H9 (cell line): Measurements from ENCODE around the gene AMACR. TPM values are rescaled to one million over a fixed set of nuclear protein-coding genes. Genes with fewer than 3 reads are reported as not detected.

Experiments
- DNase-seq: peaks from one replicate; pipeline ENCODE4 v3.0.0-alpha.2; 2017
- H2AFZ ChIP-seq: one replicate; pipeline ENCODE4 v1.6.1; 2013; ENCODE audit warnings: mild to moderate bottlenecking, low read length, control low read depth, moderate library complexity
- H2AK5ac ChIP-seq: 2 replicates; pipeline ENCODE4 v1.6.1; 2013; ENCODE audit warnings: low read length, control low read depth, mixed read lengths; ENCODE audit not compliant: insufficient read length
- H2BK120ac ChIP-seq: one replicate; pipeline ENCODE4 v1.6.1; 2013; ENCODE audit warnings: low read depth, mild to moderate bottlenecking, low read length, control low read depth, inconsistent platforms; ENCODE audit not compliant: poor library complexity, severe bottlenecking
- H2BK12ac ChIP-seq: 2 replicates; pipeline ENCODE4 v1.6.1; 2013; ENCODE audit warnings: low read length, control low read depth, mixed read lengths, low read depth; ENCODE audit not compliant: insufficient read length
- H2BK15ac ChIP-seq: 2 replicates; pipeline ENCODE4 v1.6.1; 2013; ENCODE audit warnings: low read depth, low read length, control low read depth
- H2BK20ac ChIP-seq: one replicate; pipeline ENCODE4 v1.6.1; 2013; ENCODE audit warnings: low read depth, mild to moderate bottlenecking, low read length, control low read depth, inconsistent platforms; ENCODE audit not compliant: poor library complexity, severe bottlenecking
- H2BK5ac ChIP-seq: 2 replicates; pipeline ENCODE4 v1.6.1; 2013; ENCODE audit warnings: low read length, control low read depth, mixed read lengths; ENCODE audit not compliant: insufficient read length
- H3K14ac ChIP-seq: 2 replicates; pipeline ENCODE4 v1.6.1; 2013; ENCODE audit warnings: low read length, control low read depth; ENCODE audit not compliant: insufficient read depth
- H3K18ac ChIP-seq: 2 replicates; pipeline ENCODE4 v1.6.1; 2013; ENCODE audit warnings: low read depth, mild to moderate bottlenecking, mixed read lengths, low read length, control low read depth; ENCODE audit not compliant: insufficient read length
- H3K23ac ChIP-seq: 2 replicates; pipeline ENCODE4 v1.6.1; 2013; ENCODE audit warnings: low read length, control low read depth, mixed read lengths, low read depth; ENCODE audit not compliant: insufficient read length
- H3K23me2 ChIP-seq: 2 replicates; pipeline ENCODE4 v1.6.1; 2013; ENCODE audit warnings: low read depth, mild to moderate bottlenecking, mixed read lengths, low read length, control low read depth; ENCODE audit not compliant: insufficient read length, poor library complexity, severe bottlenecking
- H3K27ac ChIP-seq: 2 replicates; pipeline ENCODE4 v1.5.1; 2013; ENCODE audit warnings: low read length, control low read depth, mixed read lengths, low read depth; ENCODE audit not compliant: insufficient read length
- H3K27me3 ChIP-seq: 2 replicates; pipeline ENCODE4 v1.6.1; 2013; ENCODE audit warnings: low read length, control low read depth, inconsistent platforms; ENCODE audit not compliant: insufficient read depth
- H3K4ac ChIP-seq: 2 replicates; pipeline ENCODE4 v1.6.1; 2013; ENCODE audit warnings: low read depth, mild to moderate bottlenecking, control low read depth, inconsistent platforms, low read length, moderate library complexity
- H3K4me1 ChIP-seq: 2 replicates; pipeline ENCODE4 v1.6.1; 2013; ENCODE audit warnings: low read length, control low read depth, inconsistent platforms; ENCODE audit not compliant: insufficient read depth
- H3K4me2 ChIP-seq: 2 replicates; pipeline ENCODE4 v1.6.1; 2013; ENCODE audit warnings: low read length, control low read depth, mixed read lengths; ENCODE audit not compliant: insufficient read length, insufficient read depth
- H3K56ac ChIP-seq: 2 replicates; pipeline ENCODE4 v1.6.1; 2013; ENCODE audit warnings: low read depth, mild to moderate bottlenecking, mixed read lengths, low read length, control low read depth; ENCODE audit not compliant: insufficient read length
- H3K79me1 ChIP-seq: 2 replicates; pipeline ENCODE4 v1.6.1; 2013; ENCODE audit warnings: low read depth, mild to moderate bottlenecking, moderate library complexity, low read length, control low read depth, inconsistent platforms; ENCODE audit not compliant: insufficient read depth, poor library complexity, severe bottlenecking
- H3K79me2 ChIP-seq: 2 replicates; pipeline ENCODE4 v1.6.1; 2013; ENCODE audit warnings: low read length, control low read depth, inconsistent platforms; ENCODE audit not compliant: insufficient read depth
- H3K9ac ChIP-seq: 2 replicates; pipeline ENCODE4 v1.6.1; 2013; ENCODE audit warnings: low read length, control low read depth, mixed read lengths; ENCODE audit not compliant: insufficient read length; ENCODE audit errors: extremely low read depth
- H3K9me3 ChIP-seq: one replicate; pipeline ENCODE4 v1.6.1; 2013; ENCODE audit warnings: low read depth, low read length, inconsistent platforms; ENCODE audit not compliant: control insufficient read depth
- H3T11ph ChIP-seq: one replicate; pipeline ENCODE4 v1.6.1; 2013; ENCODE audit warnings: mild to moderate bottlenecking, low read length, control low read depth, inconsistent platforms
- H4K20me1 ChIP-seq: one replicate; pipeline ENCODE4 v1.6.1; 2013; ENCODE audit not compliant: control insufficient read depth, insufficient read length, insufficient read depth
- H4K5ac ChIP-seq: 2 replicates; pipeline ENCODE4 v1.6.1; 2013; ENCODE audit warnings: low read depth, mild to moderate bottlenecking, mixed read lengths, low read length, control low read depth; ENCODE audit not compliant: insufficient read length
- H4K8ac ChIP-seq: replicated peaks from 2 replicates; pipeline ENCODE4 v1.6.1; 2013; ENCODE audit warnings: low read length, control low read depth, mixed read lengths, low read depth; ENCODE audit not compliant: insufficient read length
- H4K91ac ChIP-seq: 2 replicates; pipeline ENCODE4 v1.6.1; 2013; ENCODE audit warnings: low read depth, mild to moderate bottlenecking, moderate library complexity, mixed read lengths, low read length, control low read depth; ENCODE audit not compliant: insufficient read length
- H3K27ac Mint-ChIP-seq, 3 experiments: 2 replicates in 2 of 3; 3 replicates in 1 of 3; pipeline ENCODE4 v1.8.0; 2020 to 2021; ENCODE audit warnings: mixed read lengths in 3 of 3, mild to moderate bottlenecking in 1 of 3, moderate library complexity in 1 of 3
- H3K27me3 Mint-ChIP-seq: 2 replicates; pipeline ENCODE4 v1.8.0; 2021; ENCODE audit warnings: low read depth, mild to moderate bottlenecking, moderate library complexity, mixed read lengths
- H3K36me3 Mint-ChIP-seq, 3 experiments: 2 replicates in 2 of 3; 3 replicates in 1 of 3; pipeline ENCODE4 v1.8.0; 2020 to 2021; ENCODE audit warnings: low read depth in 3 of 3, mixed read lengths in 3 of 3; ENCODE audit not compliant: insufficient read depth in 1 of 3
- H3K4me1 Mint-ChIP-seq, 2 experiments: 2 replicates each; pipeline ENCODE4 v1.8.0; 2020; ENCODE audit warnings: mixed read lengths in 2 of 2
- H3K4me3 Mint-ChIP-seq, 2 experiments: 2 replicates in 1 of 2; 3 replicates in 1 of 2; pipeline ENCODE4 v1.8.0; 2020 to 2021; ENCODE audit warnings: mild to moderate bottlenecking in 2 of 2, mixed read lengths in 2 of 2, moderate library complexity in 1 of 2
- H3K9me3 Mint-ChIP-seq, 2 experiments: 2 replicates in 1 of 2; 3 replicates in 1 of 2; pipeline ENCODE4 v1.8.0; 2020; ENCODE audit warnings: mild to moderate bottlenecking in 2 of 2, mixed read lengths in 2 of 2, moderate library complexity in 1 of 2
- CTCF ChIP-seq: fragments of 200-600 bp; sonication (generic); conservative IDR thresholded peaks from 3 replicates; pipeline ENCODE4 v1.8.0; 2021; ENCODE audit warnings: antibody characterized with exemption, mild to moderate bottlenecking
- WGBS: extraction: QIAGEN DNeasy Blood & Tissue Kit; methylation state at CpG from one replicate; pipeline ENCODE4 v1.1.7; 2013; ENCODE audit warnings: missing lambda C conversion rate, low lambda C conversion rate, mixed read lengths; ENCODE audit not compliant: insufficient read length; ENCODE audit errors: extremely low coverage; 5-methylcytosine and 5-hydroxymethylcytosine counted together
- total RNA-seq: library from RNA; stranded (reverse); gene quantifications from 2 replicates; pipeline ENCODE4 v1.2.1, GENCODE V29; 2021

The AMACR gene
- total RNA-seq, 1 experiment from 2014 or later: 9.7 TPM

DNA sequence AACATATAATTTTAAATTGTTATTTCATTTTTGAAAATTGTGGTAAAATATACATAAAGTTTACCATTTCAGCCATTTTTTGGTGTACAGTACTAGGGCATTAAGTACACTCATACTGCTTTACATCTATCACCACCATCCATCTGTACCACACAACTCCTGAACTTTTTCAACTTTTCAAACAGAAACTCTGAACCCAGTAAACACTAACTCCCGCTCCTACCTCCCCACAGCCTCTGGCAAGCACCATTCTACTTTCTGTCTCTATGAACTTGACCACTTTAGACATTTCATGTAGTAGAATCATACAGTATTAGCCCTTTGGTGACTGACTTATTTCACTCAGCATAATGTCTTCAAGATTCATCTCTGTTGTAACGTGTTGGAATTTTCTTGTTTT lies 15.0 kb downstream of the AMACR start:
- H3K4me3 Mint-ChIP-seq: no peak overlapping the region

More for the DNA sequence above, 15.0 kb downstream of the AMACR start:
- no peaks in the 10 kb centered on the region for H3K4me1 ChIP-seq
- no peak overlapping the region for H2BK120ac ChIP-seq
- H3K23ac ChIP-seq: no peak overlapping the region
- peaks cover 12 to 25% (median 20%) of the 10 kb centered on the region in 3 experiments; a peak in 6 of 7 replicates for H3K36me3 Mint-ChIP-seq
- H3K27me3 Mint-ChIP-seq: no peaks in the 10 kb centered on the region
- H4K8ac ChIP-seq: no peak overlapping the region
- H4K91ac ChIP-seq: no peak overlapping the region
- no peak overlapping the region for H3K14ac ChIP-seq
- no peak overlapping the region for H3K56ac ChIP-seq
- H2AK5ac ChIP-seq: no peak overlapping the region
- H3K23me2 ChIP-seq: no peaks in the 10 kb centered on the region
- H3K9me3 Mint-ChIP-seq: no peaks in the 10 kb centered on the region
- TF ChIP-seq CTCF: no peak
- H4K20me1 ChIP-seq: no peaks in the 10 kb centered on the region
- H3K27ac Mint-ChIP-seq: 0 out of 7 replicates have a peak overlapping the region, but pooled peaks of 1 of the 3 experiments have one; percentile 38
- H2AFZ ChIP-seq: no peak overlapping the region
- H3K79me2 ChIP-seq: no peaks in the 10 kb centered on the region
- no peak overlapping the region for H3K9ac ChIP-seq
- H3K4me2 ChIP-seq: no peak overlapping the region
- no peaks in the 10 kb centered on the region for H3K79me1 ChIP-seq
- H4K5ac ChIP-seq: no peak overlapping the region
- H3K4ac ChIP-seq: no peak overlapping the region
- H3K27ac ChIP-seq: no peak overlapping the region
- no peak overlapping the region for H3T11ph ChIP-seq
- H3K18ac ChIP-seq: no peak overlapping the region
- H2BK15ac ChIP-seq: no peak overlapping the region
- no peak overlapping the region for H2BK12ac ChIP-seq
- H3K27me3 ChIP-seq: no peaks in the 10 kb centered on the region
- no peak for DNase-seq
- peaks cover 4 to 5% of the 10 kb centered on the region in 2 experiments; a peak in 1 of 4 replicates for H3K4me1 Mint-ChIP-seq
- no peak overlapping the region for H2BK5ac ChIP-seq
- H2BK20ac ChIP-seq: no peak overlapping the region
- no CpG with 5 or more reads among the region's 2 CpGs for WGBS
- no peaks in the 10 kb centered on the region for H3K9me3 ChIP-seq
